Stimulated activated CD4-positive, alpha-beta T cell treated with anti-CD3 and anti-CD28 coated beads, Interleukin-1b, Interleukin-23, amount 100 ng/mL, for 1 hour (primary cell): ENCODE measurements around the gene RNF157.

Source experiments
- DNase-seq, 2 donors: peaks; one replicate each; pipeline ENCODE4 v3.0.0-alpha.2; 2020; ENCODE audit warnings: low read depth in 2 of 2

RNF157 gene

GRCh38 chr17:76157759-76158158 lies 82.5 kb downstream of the RNF157 start:
- no peak for DNase-seq

GRCh38 chr17:76156662-76156991 lies 83.7 kb downstream of the RNF157 start:
- no peak for DNase-seq

GRCh38 chr17:76155988-76156661 lies 84.2 kb downstream of the RNF157 start:
- no peak for DNase-seq

GRCh38 chr17:76154936-76155845 lies 85.1 kb downstream of the RNF157 start:
- DNase-seq = no peak

- DNase-seq = no peak
Observed at GRCh38 chr17:76154292-76154691, 86.0 kb downstream of the RNF157 start.

GRCh38 chr17:76153640-76154039 lies 86.7 kb downstream of the RNF157 start:
- DNase-seq = no peak

GRCh38 chr17:76153202-76153601 lies 87.1 kb downstream of the RNF157 start:
- no peak for DNase-seq

GRCh38 chr17:76152591-76152990 lies 87.7 kb downstream of the RNF157 start:
- no peak for DNase-seq

- DNase-seq = no peak
Observed at GRCh38 chr17:76151896-76152454, 88.3 kb downstream of the RNF157 start.

GRCh38 chr17:76150712-76151622 lies 89.3 kb downstream of the RNF157 start:
- no peak for DNase-seq

- DNase-seq = no peak
Observed at GRCh38 chr17:76149214-76149613, 91.1 kb downstream of the RNF157 start.

GRCh38 chr17:76148015-76148326 lies 92.3 kb downstream of the RNF157 start:
- no peak for DNase-seq

- no peak for DNase-seq
Observed at GRCh38 chr17:76147211-76148014, 92.9 kb downstream of the RNF157 start.

- DNase-seq = no peak
Observed at GRCh38 chr17:76146053-76146851, 94.0 kb downstream of the RNF157 start.

- DNase-seq = no peak
Observed at GRCh38 chr17:76145231-76146052, 94.9 kb downstream of the RNF157 start.

- no peak for DNase-seq
Observed at GRCh38 chr17:76142585-76143041, 97.7 kb downstream of the RNF157 start.

GRCh38 chr17:76142039-76142584 lies 98.2 kb downstream of the RNF157 start:
- no peak for DNase-seq

GRCh38 chr17:76141212-76142038 lies 98.9 kb downstream of the RNF157 start, which contains the start of gene FOXJ1:
Gene FOXJ1 (minus strand): TSS chr17:76141245. CDS start chr17:76140395, 850 bp downstream.
- DNase-seq = peak; percentile 75 to 76
